HepG2 (cell line): ENCODE data around the gene PSMD3. TPM values are rescaled to one million over a fixed set of nuclear protein-coding genes. Genes with fewer than 3 reads are reported as not detected.

Source experiments
- KDM2A ChIP-seq: sonication (generic); formaldehyde crosslinking; IDR thresholded peaks from 2 replicates; pipeline ENCODE4 v1.4.0; 2020; ENCODE audit warnings: low read depth, missing genetic modification reagents, borderline replicate concordance
- KLF16 ChIP-seq, 2 experiments: sonication (generic) in 1 of 2; formaldehyde crosslinking in 1 of 2; IDR thresholded peaks; 2 replicates each; pipeline versions ENCODE4 v1.6.1 to v1.8.0; 2016 to 2023; ENCODE audit warnings: missing genetic modification reagents in 2 of 2, missing compliant biosample characterization in 1 of 2
- LCORL ChIP-seq, 2 experiments: fragments of 450-650 bp in 1 of 2; sonication (generic) in 1 of 2; formaldehyde crosslinking in 1 of 2; IDR thresholded peaks; 2 replicates each; pipeline versions ENCODE4 v1.5.0 to v1.6.1; 2017 to 2020; ENCODE audit warnings: antibody characterized with exemption in 1 of 2, missing genetic modification reagents in 1 of 2
- MAFF ChIP-seq: IDR thresholded peaks from 2 replicates; pipeline ENCODE4 v1.6.1; 2011; ENCODE audit warnings: low read depth, low read length, improper control_type of control experiment
- MAZ ChIP-seq, 2 experiments: sonication (generic) in 1 of 2; formaldehyde crosslinking in 1 of 2; IDR thresholded peaks; 2 replicates each; pipeline versions ENCODE4 v1.5.0 to v1.6.1; 2012 to 2020; ENCODE audit warnings: low read depth in 2 of 2, mild to moderate bottlenecking in 2 of 2, borderline replicate concordance in 1 of 2, improper control_type of control experiment in 1 of 2, low read length in 1 of 2, missing genetic modification reagents in 1 of 2, moderate library complexity in 1 of 2
- RAD21 ChIP-seq: fragments of 450-650 bp; formaldehyde crosslinking; IDR thresholded peaks from 2 replicates; pipeline ENCODE4 v1.5.0; 2020; ENCODE audit warnings: mild to moderate bottlenecking
- RERE ChIP-seq: IDR thresholded peaks from 2 replicates; pipeline ENCODE4 v1.6.1; 2016; ENCODE audit warnings: low read depth, missing genetic modification reagents, missing compliant biosample characterization
- RFXANK ChIP-seq: IDR thresholded peaks from 2 replicates; pipeline ENCODE4 v1.6.1; 2016
- RXRA ChIP-seq: sonication (generic); formaldehyde crosslinking; IDR thresholded peaks from 2 replicates; pipeline ENCODE4 v1.5.1; 2020; ENCODE audit warnings: missing genetic modification reagents
- RXRB ChIP-seq: IDR thresholded peaks from 2 replicates; pipeline ENCODE4 v1.6.1; 2016; ENCODE audit warnings: borderline replicate concordance, missing genetic modification reagents, missing compliant biosample characterization
- SMC3 ChIP-seq: IDR thresholded peaks from 2 replicates; pipeline ENCODE4 v1.6.1; 2011; ENCODE audit warnings: low read length, improper control_type of control experiment
- TBX2 ChIP-seq: sonication (generic); formaldehyde crosslinking; IDR thresholded peaks from 2 replicates; pipeline ENCODE4 v1.5.0; 2020; ENCODE audit warnings: missing genetic modification reagents, mild to moderate bottlenecking, borderline replicate concordance
- THRA ChIP-seq: sonication (generic); formaldehyde crosslinking; IDR thresholded peaks from 2 replicates; pipeline ENCODE4 v1.4.0; 2020; ENCODE audit warnings: missing genetic modification reagents, borderline replicate concordance
- ZBTB7A ChIP-seq: sonication (generic); formaldehyde crosslinking; IDR thresholded peaks from 2 replicates; pipeline ENCODE4 v1.8.0; 2022; ENCODE audit warnings: mild to moderate bottlenecking, missing genetic modification reagents
- ZFP1 ChIP-seq: IDR thresholded peaks from 2 replicates; pipeline ENCODE4 v1.6.1; 2016
- ZMAT3 ChIP-seq: sonication (generic); formaldehyde crosslinking; conservative IDR thresholded peaks from 2 replicates; pipeline ENCODE4 v1.7.0; 2021; ENCODE audit warnings: missing genetic modification reagents
- ZMYM2 ChIP-seq: sonication (generic); formaldehyde crosslinking; IDR thresholded peaks from 2 replicates; pipeline ENCODE4 v1.8.0; 2022; ENCODE audit warnings: mild to moderate bottlenecking, missing genetic modification reagents
- ZMYM4 ChIP-seq: sonication (generic); formaldehyde crosslinking; IDR thresholded peaks from 2 replicates; pipeline ENCODE4 v1.8.1; 2023; ENCODE audit warnings: mild to moderate bottlenecking, missing genetic modification reagents
- ZNF263 ChIP-seq: sonication (generic); formaldehyde crosslinking; IDR thresholded peaks from 2 replicates; pipeline ENCODE4 v1.4.0; 2020; ENCODE audit warnings: missing genetic modification reagents
- ZNF292 ChIP-seq: sonication (generic); formaldehyde crosslinking; IDR thresholded peaks from 2 replicates; pipeline ENCODE4 v1.8.1; 2022; ENCODE audit warnings: mild to moderate bottlenecking, low read depth, missing genetic modification reagents, borderline replicate concordance
- ZNF337 ChIP-seq: sonication (generic); formaldehyde crosslinking; IDR thresholded peaks from 2 replicates; pipeline ENCODE4 v1.5.1; 2020; ENCODE audit warnings: missing genetic modification reagents, low read depth, mild to moderate bottlenecking, borderline replicate concordance
- ZNF598 ChIP-seq: sonication (generic); formaldehyde crosslinking; IDR thresholded peaks from 2 replicates; pipeline ENCODE4 v1.5.1; 2020; ENCODE audit warnings: mild to moderate bottlenecking, missing genetic modification reagents, borderline replicate concordance
- ZNF652 ChIP-seq: IDR thresholded peaks from 2 replicates; pipeline ENCODE4 v1.6.1; 2016; ENCODE audit warnings: low read depth, borderline replicate concordance
- polyA plus RNA-seq, 8 experiments: library from polyadenylated mRNA; depleted of rRNA in 3 of 8; stranded (reverse) in 7 of 8; unstranded in 1 of 8; fragments of >200 nt; fragmentation: Illumina TruSeq in 4 of 8; extraction: Trizol in 4 of 8; gene quantifications; 2 replicates each; pipeline versions ENCODE4 v1.2.1 to v1.2.3, GENCODE V29; 2011 to 2016; ENCODE audit warnings: low read depth in 4 of 8, missing spikeins in 1 of 8, mixed read lengths in 1 of 8; ENCODE audit not compliant: insufficient read depth in 1 of 8
- total RNA-seq, 5 experiments: library from RNA; depleted of rRNA; stranded (reverse); fragments of >200 nt; fragmentation: Illumina TruSeq; extraction: Trizol; gene quantifications; 2 replicates each; pipeline ENCODE4 v1.2.3, GENCODE V29; 2016; ENCODE audit warnings: low read depth in 1 of 5

PSMD3 gene
- total and polyA plus RNA-seq, 2 of the 13 experiments (the other 11 are each of a cell fraction or from before 2014, with no cell fraction given): 97.4 to 146 TPM

DNA sequence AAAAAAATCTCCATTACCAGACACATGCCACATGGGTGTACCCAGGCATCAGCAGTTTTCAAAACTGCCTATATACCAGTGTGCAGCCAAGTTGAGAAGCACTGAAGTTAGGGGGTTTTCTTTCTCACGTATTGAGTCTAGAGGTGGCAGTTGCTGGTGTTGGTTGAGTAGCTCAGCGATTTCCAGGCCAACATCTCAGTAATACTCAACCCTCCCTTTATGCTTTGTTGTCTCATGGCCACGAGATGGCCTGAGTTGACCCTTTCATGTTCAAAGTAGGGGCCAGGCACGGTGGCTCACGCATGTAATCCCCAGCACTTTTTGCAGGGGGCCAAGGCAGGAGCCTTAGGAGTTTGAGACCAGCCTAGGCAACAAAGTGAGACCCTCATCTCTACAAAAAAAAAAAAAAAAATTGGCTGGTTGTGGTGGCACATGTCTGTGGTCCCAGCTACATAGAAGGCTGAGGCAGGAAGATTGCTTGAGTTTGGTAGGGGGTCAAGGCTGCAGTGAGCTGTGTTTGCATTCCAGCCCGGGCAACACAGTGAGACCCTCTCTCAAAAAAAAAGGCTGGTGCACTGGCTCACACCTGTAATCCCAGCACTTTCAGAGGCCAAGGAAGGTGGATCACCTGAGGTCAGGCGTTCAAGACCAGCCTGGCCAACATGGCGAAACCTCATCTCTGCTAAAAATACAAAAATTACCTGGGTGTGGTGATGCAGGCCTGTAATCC is 42.3 kb upstream of the PSMD3 start (continued):
- TF ChIP-seq LCORL (IDR thresholded peaks at IDR 0.05) (no peak), LCORL (CRISPR knock-in tag; IDR thresholded peaks at IDR 0.05) (0 out of 2 replicates have a peak, but pooled peaks have one; percentile 43), ZNF292 (CRISPR knock-in tag) (peak; percentile 30; the same call in 1 of the 2 replicates), ZNF598 (peak; percentile 56; the same call in 1 of the 2 replicates), SMC3 (peak; percentile 41), ZNF337 (no peak), KDM2A (0 out of 2 replicates have a peak, but pooled peaks have one; percentile 50), RXRB (CRISPR knock-in tag) (peak; percentile 96), MAFF (0 out of 2 replicates have a peak, but pooled peaks have one; percentile 25), ZNF263 (CRISPR knock-in tag) (0 out of 2 replicates have a peak, but pooled peaks have one; percentile 6), ZMYM2 (CRISPR knock-in tag) (no peak), TBX2 (CRISPR knock-in tag) (peak; percentile 62; the same call in 1 of the 2 replicates), ZMAT3 (CRISPR knock-in tag) (no peak), ZFP1 (CRISPR knock-in tag) (peak; percentile 51; the same call in 1 of the 2 replicates), ZBTB7A (CRISPR knock-in tag) (0 out of 2 replicates have a peak, but pooled peaks have one; percentile 39), RXRA (peak; percentile 91), RFXANK (CRISPR knock-in tag) (0 out of 2 replicates have a peak, but pooled peaks have one; percentile 60), MAZ (IDR thresholded peaks at IDR 0.05; ENCODE audit: borderline replicate concordance, low read depth, low read length) (no peak), MAZ (CRISPR knock-in tag; IDR thresholded peaks at IDR 0.05; ENCODE audit: low read depth) (0 out of 2 replicates have a peak, but pooled peaks have one; percentile 36), THRA (CRISPR knock-in tag) (peak; percentile 98), RAD21 (CRISPR knock-in tag) (peak; percentile 9; the same call in 1 of the 2 replicates), KLF16 (CRISPR knock-in tag; IDR thresholded peaks at IDR 0.05) (peak in 1 of 2 experiments; percentile 48; a peak in 1 of 4 replicates), ZMYM4 (CRISPR knock-in tag) (no peak), ZNF652 (peak; percentile 93), RERE (CRISPR knock-in tag) (no peak)
